Measurements from ENCODE around the gene CTNNA2. TPM values are rescaled to one million over a fixed set of nuclear protein-coding genes. Genes with fewer than 3 reads are reported as not detected.

CTNNA2 gene
- total and polyA plus RNA-seq, 5 donors, result 0.08 to 0.42 (median 0.11) TPM; not detected in 1

GRCh38 chr2:80335411-80335810, 822.6 kb downstream of the CTNNA2 start:
- intact Hi-C loops (cut with DNase I), result no loop called here
- ATAC-seq, result peak in 1 of 2 donors; percentile 34

GRCh38 chr2:80338794-80339193, 825.9 kb downstream of the CTNNA2 start:
- DNase-seq (no peak), ATAC-seq (no peak)
- H3K27ac ChIP-seq (ENCODE audit: low read length), result no peak overlapping the region
- no peak overlapping the region for H3K4me3 ChIP-seq (ENCODE audit: low read length)
- H3K4me1 ChIP-seq (ENCODE audit: control insufficient read depth, insufficient read depth, low read length), result no peaks in the 10 kb centered on the region
- no peaks in the 10 kb centered on the region for H3K9me3 ChIP-seq (ENCODE audit: control insufficient read depth, low read length)
- intact Hi-C loops (cut with DNase I), result no loop called here
- H3K27me3 ChIP-seq (ENCODE audit: control insufficient read depth, insufficient read depth), result no peaks in the 10 kb centered on the region
- 74% methylated on average over 2 of the region's 2 CpGs for WGBS

More at GRCh38 chr2:80335411-80335810, 822.6 kb downstream of the CTNNA2 start:
- 85% methylated on average over 1 of the region's 1 CpG for WGBS
- H3K4me3 ChIP-seq (ENCODE audit: low read length), result no peak overlapping the region
- no peaks in the 10 kb centered on the region for H3K4me1 ChIP-seq (ENCODE audit: control insufficient read depth, insufficient read depth, low read length)
- DNase-seq, result no peak
- no peaks in the 10 kb centered on the region for H3K9me3 ChIP-seq (ENCODE audit: control insufficient read depth, low read length)
- no peak overlapping the region for H3K27ac ChIP-seq (ENCODE audit: low read length)
- no peaks in the 10 kb centered on the region for H3K27me3 ChIP-seq (ENCODE audit: control insufficient read depth, insufficient read depth)

- ATAC-seq (peak; percentile 69 to 86), DNase-seq (no peak)
- Histone ChIP-seq H3K4me1 (ENCODE audit: control insufficient read depth, insufficient read depth, low read length) (no peaks in the 10 kb centered on the region), H3K27me3 (ENCODE audit: control insufficient read depth, insufficient read depth) (no peaks in the 10 kb centered on the region), H3K9me3 (ENCODE audit: control insufficient read depth, low read length) (no peaks in the 10 kb centered on the region), H3K27ac (ENCODE audit: low read length) (no peak overlapping the region), H3K4me3 (ENCODE audit: low read length) (no peak overlapping the region)
- intact Hi-C loops (cut with DNase I), result no loop called here
- 57% methylated on average over 3 of the region's 3 CpGs for WGBS
These were observed 827.2 kb downstream of the CTNNA2 start for GRCh38 chr2:80340022-80340421.

GRCh38 chr2:80348078-80348477, 835.2 kb downstream of the CTNNA2 start:
- no peak overlapping the region for H3K4me3 ChIP-seq (ENCODE audit: low read length)
- H3K4me1 ChIP-seq (ENCODE audit: control insufficient read depth, insufficient read depth, low read length), result no peaks in the 10 kb centered on the region
- ATAC-seq (no peak), DNase-seq (no peak)
- H3K9me3 ChIP-seq (ENCODE audit: control insufficient read depth, low read length), result no peaks in the 10 kb centered on the region
- no peak overlapping the region for H3K27ac ChIP-seq (ENCODE audit: low read length)
- WGBS, result 86% methylated on average over 1 of the region's 1 CpG
- H3K27me3 ChIP-seq (ENCODE audit: control insufficient read depth, insufficient read depth), result no peaks in the 10 kb centered on the region
- intact Hi-C loops (cut with DNase I), result no loop called here

GRCh38 chr2:80348953-80349352, 836.1 kb downstream of the CTNNA2 start:
- Histone ChIP-seq H3K27me3 (ENCODE audit: control insufficient read depth, insufficient read depth) (no peaks in the 10 kb centered on the region), H3K4me1 (ENCODE audit: control insufficient read depth, insufficient read depth, low read length) (no peaks in the 10 kb centered on the region), H3K9me3 (ENCODE audit: control insufficient read depth, low read length) (no peaks in the 10 kb centered on the region), H3K4me3 (ENCODE audit: low read length) (no peak overlapping the region), H3K27ac (ENCODE audit: low read length) (no peak overlapping the region)
- no peak for ATAC-seq
- no peak for DNase-seq
- intact Hi-C loops (cut with DNase I), result no loop called here

GRCh38 chr2:80351231-80351630, 838.4 kb downstream of the CTNNA2 start:
- whole genome bisulfite sequencing, result 92% methylated on average over 3 of the region's 3 CpGs
- DNase-seq (no peak), ATAC-seq (no peak)
- no peak overlapping the region for H3K4me3 ChIP-seq (ENCODE audit: low read length)
- intact Hi-C loops (cut with DNase I), result no loop called here
- no peaks in the 10 kb centered on the region for H3K27me3 ChIP-seq (ENCODE audit: control insufficient read depth, insufficient read depth)
- H3K27ac ChIP-seq (ENCODE audit: low read length), result no peak overlapping the region
- H3K9me3 ChIP-seq (ENCODE audit: control insufficient read depth, low read length), result no peaks in the 10 kb centered on the region
- no peaks in the 10 kb centered on the region for H3K4me1 ChIP-seq (ENCODE audit: control insufficient read depth, insufficient read depth, low read length)

GRCh38 chr2:80354858-80355257, 842.0 kb downstream of the CTNNA2 start:
- Histone ChIP-seq H3K27me3 (ENCODE audit: control insufficient read depth, insufficient read depth) (no peaks in the 10 kb centered on the region), H3K4me3 (ENCODE audit: low read length) (no peak overlapping the region), H3K27ac (ENCODE audit: low read length) (no peak overlapping the region), H3K9me3 (ENCODE audit: control insufficient read depth, low read length) (no peaks in the 10 kb centered on the region), H3K4me1 (ENCODE audit: control insufficient read depth, insufficient read depth, low read length) (no peaks in the 10 kb centered on the region)
- ATAC-seq (no peak), DNase-seq (no peak)
- WGBS, result 93% methylated on average over 1 of the region's 1 CpG
- intact Hi-C loops (cut with DNase I), result no loop called here

- intact Hi-C loops (cut with DNase I), result no loop called here
- no peak for ATAC-seq
- Histone ChIP-seq H3K27ac (ENCODE audit: low read length) (no peak overlapping the region), H3K4me1 (ENCODE audit: control insufficient read depth, insufficient read depth, low read length) (no peaks in the 10 kb centered on the region), H3K4me3 (ENCODE audit: low read length) (no peak overlapping the region), H3K9me3 (ENCODE audit: control insufficient read depth, low read length) (no peaks in the 10 kb centered on the region), H3K27me3 (ENCODE audit: control insufficient read depth, insufficient read depth) (no peaks in the 10 kb centered on the region)
- DNase-seq, result no peak
These were observed 849.1 kb downstream of the CTNNA2 start for GRCh38 chr2:80361904-80362303.

- Histone ChIP-seq H3K4me1 (ENCODE audit: control insufficient read depth, insufficient read depth, low read length) (no peaks in the 10 kb centered on the region), H3K9me3 (ENCODE audit: control insufficient read depth, low read length) (no peaks in the 10 kb centered on the region), H3K27ac (ENCODE audit: low read length) (no peak overlapping the region), H3K4me3 (ENCODE audit: low read length) (no peak overlapping the region), H3K27me3 (ENCODE audit: control insufficient read depth, insufficient read depth) (no peaks in the 10 kb centered on the region)
- DNase-seq (no peak), ATAC-seq (no peak)
- intact Hi-C loops (cut with DNase I), result no loop called here
- 61% methylated on average over 5 of the region's 5 CpGs for WGBS
These were observed 850.5 kb downstream of the CTNNA2 start for GRCh38 chr2:80363330-80363729.

- 26% methylated on average over 7 of the region's 7 CpGs for WGBS
- ATAC-seq (peak in 1 of 2 donors; percentile 55), DNase-seq (no peak)
- Histone ChIP-seq H3K9me3 (ENCODE audit: control insufficient read depth, low read length) (no peaks in the 10 kb centered on the region), H3K4me1 (ENCODE audit: control insufficient read depth, insufficient read depth, low read length) (no peaks in the 10 kb centered on the region), H3K27ac (ENCODE audit: low read length) (no peak overlapping the region), H3K4me3 (ENCODE audit: low read length) (no peak overlapping the region), H3K27me3 (ENCODE audit: control insufficient read depth, insufficient read depth) (no peaks in the 10 kb centered on the region)
- intact Hi-C loops (cut with DNase I), result no loop called here
These were observed 851.0 kb downstream of the CTNNA2 start for GRCh38 chr2:80363791-80364349.

- intact Hi-C loops (cut with DNase I), result no loop called here
- WGBS, result 79% methylated on average over 6 of the region's 6 CpGs
- ATAC-seq (no peak), DNase-seq (no peak)
- no peak overlapping the region for H3K4me3 ChIP-seq (ENCODE audit: low read length)
- no peaks in the 10 kb centered on the region for H3K27me3 ChIP-seq (ENCODE audit: control insufficient read depth, insufficient read depth)
- H3K9me3 ChIP-seq (ENCODE audit: control insufficient read depth, low read length), result no peaks in the 10 kb centered on the region
- H3K27ac ChIP-seq (ENCODE audit: low read length), result no peak overlapping the region
- H3K4me1 ChIP-seq (ENCODE audit: control insufficient read depth, insufficient read depth, low read length), result no peaks in the 10 kb centered on the region
These were observed 851.8 kb downstream of the CTNNA2 start for GRCh38 chr2:80364524-80365212.

GRCh38 chr2:80365762-80366161, 852.9 kb downstream of the CTNNA2 start:
- no peak overlapping the region for H3K4me3 ChIP-seq (ENCODE audit: low read length)
- 51% methylated on average over 3 of the region's 3 CpGs for WGBS

More at GRCh38 chr2:80365762-80366161, 852.9 kb downstream of the CTNNA2 start:
- H3K4me1 ChIP-seq (ENCODE audit: control insufficient read depth, insufficient read depth, low read length), result no peaks in the 10 kb centered on the region
- ATAC-seq, result no peak
- H3K9me3 ChIP-seq (ENCODE audit: control insufficient read depth, low read length), result no peaks in the 10 kb centered on the region
- DNase-seq, result no peak
- intact Hi-C loops (cut with DNase I), result no loop called here
- H3K27ac ChIP-seq (ENCODE audit: low read length), result no peak overlapping the region
- H3K27me3 ChIP-seq (ENCODE audit: control insufficient read depth, insufficient read depth), result no peaks in the 10 kb centered on the region
